GM12878 (cell line): ENCODE data around the gene UMPS. TPM values are rescaled to one million over a fixed set of nuclear protein-coding genes. Genes with fewer than 3 reads are reported as not detected.
"Not testable (repeated sequence)": the region's sequence is repeated elsewhere in the genome, so short reads cannot be mapped to it uniquely, and the experiment has no call there.

Experiments
- ATAC-seq: fragments of 200-7000 bp; cut with Tn5 transposase; 3 replicates; pipeline ENCODE4 v1.9.1; 2020; ENCODE audit warnings: mild to moderate bottlenecking, moderate library complexity
- BruUV-seq: library from RNA; stranded (reverse); fragments of 400-500 nt; replicated peaks from 2 replicates; lab custom pipeline; 2021; lab: Mats Ljungman, UMichigan
- CTCF ChIA-PET: fragments of 300-600 bp; sonication (Branson Sonifier 250); formaldehyde crosslinking; extraction: SDS; loops from one replicate; lab custom pipeline; 2021; ENCODE audit warnings: inconsistent platforms; lab: Yijun Ruan, JAX
- POLR2A ChIA-PET: fragments of 350-600 bp; formaldehyde crosslinking; extraction: SDS; loops from one replicate; lab custom pipeline; 2021; ENCODE audit warnings: inconsistent platforms; lab: Charles Lee
- RAD21 ChIA-PET: fragments of 300-600 bp; sonication (Branson Sonifier 250); formaldehyde crosslinking; loops from one replicate; lab custom pipeline; 2023; ENCODE audit warnings: antibody characterized with exemption; ENCODE audit not compliant: unreplicated experiment; lab: Charles Lee
- SMC1A ChIA-PET: fragments of 300-600 bp; sonication (Branson Sonifier 250); formaldehyde crosslinking; loops from one replicate; lab custom pipeline; 2023; ENCODE audit not compliant: unreplicated experiment, uncharacterized antibody; lab: Charles Lee
- DNase-seq: peaks from one replicate; pipeline ENCODE4 v3.0.0-alpha.2; 2011; ENCODE audit warnings: low read depth, low spot score
- FAIRE-seq: peaks from 3 replicates; lab custom pipeline; 2011; peaks lifted over from hg19 to GRCh38; lab: Jason Lieb, UNC
- H2AFZ ChIP-seq: 2 replicates; pipeline ENCODE4 v1.6.0; 2011; ENCODE audit warnings: low read depth, low read length, control low read depth; ENCODE audit not compliant: control insufficient read depth
- H3K27ac ChIP-seq: 2 replicates; pipeline ENCODE4 v1.5.1; 2011; ENCODE audit warnings: control low read depth; ENCODE audit not compliant: control insufficient read depth, insufficient read depth
- H3K27me3 ChIP-seq, 2 experiments: replicated peaks in 1 of 2; 2 replicates each; pipeline versions ENCODE4 v1.6.0 to v1.6.1; 2011; ENCODE audit warnings: low read length in 1 of 2; ENCODE audit not compliant: control insufficient read depth in 2 of 2, insufficient read depth in 2 of 2
- H3K36me3 ChIP-seq, 2 experiments: 2 replicates each; pipeline ENCODE4 v1.5.1; 2011; ENCODE audit warnings: low read length in 1 of 2; ENCODE audit not compliant: control insufficient read depth in 2 of 2, insufficient read depth in 2 of 2
- H3K4me1 ChIP-seq: 2 replicates; pipeline ENCODE4 v1.6.1; 2011; ENCODE audit warnings: mild to moderate bottlenecking, low read length, moderate library complexity, mixed read lengths; ENCODE audit not compliant: control insufficient read depth, insufficient read depth
- H3K4me2 ChIP-seq: 2 replicates; pipeline ENCODE4 v1.6.0; 2011; ENCODE audit warnings: control low read depth; ENCODE audit not compliant: control insufficient read depth, insufficient read depth
- H3K4me3 ChIP-seq: fragments of 200-600 bp; sonication (generic); 2 replicates; pipeline ENCODE4 v1.5.1; 2016
- H3K79me2 ChIP-seq: 2 replicates; pipeline ENCODE4 v1.6.0; 2011; ENCODE audit warnings: low read length; ENCODE audit not compliant: control insufficient read depth, insufficient read depth
- H3K9ac ChIP-seq: 2 replicates; pipeline ENCODE4 v1.8.0; 2011; ENCODE audit warnings: low read length, control low read depth, mixed read lengths; ENCODE audit not compliant: control insufficient read depth, insufficient read depth
- H3K9me3 ChIP-seq: replicated peaks from 3 replicates; pipeline ENCODE4 v1.5.1; 2011; ENCODE audit warnings: mild to moderate bottlenecking, low read length; ENCODE audit not compliant: control insufficient read depth, insufficient read depth
- H4K20me1 ChIP-seq: 2 replicates; pipeline ENCODE4 v1.6.0; 2011; ENCODE audit not compliant: control insufficient read depth, insufficient read depth
- CEBPB ChIP-seq, 2 experiments: fragments of 150-350 bp in 1 of 2; IDR thresholded peaks; 2 replicates each; pipeline ENCODE4 v1.6.1; 2012 to 2014; ENCODE audit warnings: low read depth in 2 of 2, low read length in 2 of 2, borderline replicate concordance in 1 of 2, inconsistent platforms in 1 of 2
- CHD1 ChIP-seq: IDR thresholded peaks from 2 replicates; pipeline ENCODE4 v1.6.1; 2012; ENCODE audit warnings: low read depth, low read length, improper control_type of control experiment
- IKZF1 ChIP-seq: fragments of 450-650 bp; conservative IDR thresholded peaks from 2 replicates; pipeline ENCODE4 v1.6.1; 2017; ENCODE audit warnings: antibody characterized with exemption, mild to moderate bottlenecking
- TCF12 ChIP-seq: IDR thresholded peaks from 2 replicates; pipeline ENCODE4 v1.6.1; 2011; ENCODE audit warnings: low read depth, mild to moderate bottlenecking, low read length
- WRNIP1 ChIP-seq: IDR thresholded peaks from 2 replicates; pipeline ENCODE4 v1.6.1; 2011; ENCODE audit warnings: low read depth, low read length, improper control_type of control experiment, borderline replicate concordance
- WGBS: methylation state at CpG from one replicate; pipeline ENCODE4 v1.1.6; 2016; ENCODE audit warnings: low lambda C conversion rate; ENCODE audit not compliant: insufficient replicate concordance, insufficient coverage; ENCODE audit errors: missing lambda C conversion rate; 5-methylcytosine and 5-hydroxymethylcytosine counted together
- in situ Hi-C: fragments of 300-500 bp; cut with MboI; formaldehyde crosslinking; loops from 9 replicates; pipeline ENCODE4 v1.14.3; 2018; ENCODE audit warnings: mixed read lengths
- intact Hi-C: fragments of 100-400 bp; cut with micrococcal nuclease; formaldehyde crosslinking; loops from one replicate; pipeline ENCODE4 v1.14.2; 2022; ENCODE audit not compliant: unreplicated experiment
- polyA plus RNA-seq, 11 experiments: library from polyadenylated mRNA; depleted of rRNA in 4 of 11; unstranded in 6 of 11; stranded (reverse) in 5 of 11; fragments of >200 nt; fragmentation: Nextera tagmentation in 4 of 11; fragmentation: Illumina TruSeq in 1 of 11; extraction: Ambion mirVana in 4 of 11; extraction: Trizol in 1 of 11; gene quantifications; 1 replicate in 1 of 11; 2 replicates in 10 of 11; pipeline versions ENCODE4 v1.2.1 to v1.2.3, GENCODE V29; 2011 to 2016; ENCODE audit warnings: inconsistent platforms in 2 of 11, missing spikeins in 2 of 11, low read depth in 1 of 11
- total RNA-seq, 4 experiments: library from RNA; depleted of rRNA in 3 of 4; stranded (reverse); fragments of >200 nt in 3 of 4; fragmentation: Illumina TruSeq in 1 of 4; extraction: Trizol in 1 of 4; gene quantifications; 2 replicates each; pipeline versions ENCODE4 v1.2.1 to v1.2.3, GENCODE V29; 2013 to 2021

The UMPS gene
- total and polyA plus RNA-seq, 10 of the 15 experiments (the other 5 are each of a cell fraction or from before 2014, with no cell fraction given), result 30.6 to 82.8 (median 49.5) TPM

DNA sequence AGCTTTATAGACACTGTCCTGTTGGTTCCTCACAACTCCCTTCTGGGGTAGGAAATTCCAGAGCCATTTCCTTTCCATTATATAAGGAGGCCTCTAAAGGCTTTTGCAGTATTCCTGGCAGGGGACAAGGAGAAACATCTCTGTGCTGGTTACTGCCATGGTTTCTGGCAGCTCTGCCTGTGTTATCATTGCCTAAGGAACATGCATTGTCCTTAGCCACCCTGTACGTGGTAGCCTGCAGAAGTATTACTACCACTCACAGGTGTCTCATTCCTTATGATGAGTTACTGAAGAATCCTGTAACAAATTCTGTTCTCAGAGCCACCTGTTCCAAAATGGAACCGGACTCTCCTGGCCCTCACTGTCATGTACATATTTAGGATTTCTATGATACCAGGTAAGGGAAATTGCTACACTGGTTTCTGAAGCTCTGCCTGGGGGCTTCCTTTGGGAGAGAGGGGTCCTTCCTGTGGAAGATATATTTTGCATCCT, 58.0 kb downstream of the UMPS start:
- POLR2A ChIA-PET, result no interaction called here

DNA sequence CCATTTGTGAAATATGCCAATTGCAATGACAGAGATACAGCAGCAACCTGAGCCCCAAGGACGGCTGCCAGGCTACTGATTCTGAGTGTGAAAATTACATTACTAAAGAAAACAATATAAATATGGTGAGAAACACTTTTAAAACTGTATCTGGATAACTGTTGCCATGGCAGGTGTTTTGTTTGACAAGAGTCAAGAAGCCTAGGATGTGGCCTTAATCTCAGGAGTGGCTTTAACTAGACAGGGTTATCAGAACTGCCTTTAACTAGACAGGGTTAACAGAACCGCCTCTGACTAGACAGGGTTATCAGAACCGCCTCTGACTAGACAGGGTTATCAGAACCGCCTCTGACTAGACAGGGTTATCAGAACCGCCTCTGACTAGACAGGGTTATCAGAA, 58.9 kb downstream of the UMPS start:
- BruUV-seq, in situ Hi-C loops: not testable (repeated sequence)

More for the DNA sequence above, 58.0 kb downstream of the UMPS start:
- in situ Hi-C loops, result no loop called here
- WGBS, result 69% methylated on average over 2 of the region's 2 CpGs
- no peak for ATAC-seq
- SMC1A ChIA-PET, result interaction anchor here (1.4 to 7.1 kb wide), 6 partner anchors 10 to 114 kb away, joined by 5 to 88 read pairs (median 20); no protein-coding TSS in a partner anchor
- TF ChIP-seq WRNIP1 (no peak), CHD1 (no peak), TCF12 (no peak), IKZF1 (no peak), CEBPB (IDR thresholded peaks at IDR 0.05; ENCODE audit: borderline replicate concordance in 1 of 2, low read depth in 2 of 2, low read length in 2 of 2) (no peak)
- TF ChIP-seq, all 136 proteins: peak for 0
- Histone ChIP-seq H2AFZ (no peak overlapping the region), H3K27me3 (no peaks in the 10 kb centered on the region), H3K9me3 (no peaks in the 10 kb centered on the region), H3K79me2 (no peaks in the 10 kb centered on the region), H3K36me3 (no peaks in the 10 kb centered on the region), H3K27ac (no peak overlapping the region), H4K20me1 (no peaks in the 10 kb centered on the region), H3K9ac (no peak overlapping the region), H3K4me1 (peaks cover 15% of the 10 kb centered on the region), H3K4me3 (no peak overlapping the region), H3K4me2 (no peak overlapping the region)
- DNase-seq (no peak), FAIRE-seq (no peak)
- intact Hi-C loops, result no loop called here
- CTCF ChIA-PET, result interaction anchor here (1.0 to 7.0 kb wide), 10 partner anchors 9 to 142 kb away, joined by 3 to 96 read pairs (median 13); no protein-coding TSS in a partner anchor
- BruUV-seq, result no TSS peak
- RAD21 ChIA-PET, result interaction anchor here (0.7 to 5.3 kb wide), 7 partner anchors 10 to 113 kb away, joined by 4 to 41 read pairs (median 5); no protein-coding TSS in a partner anchor

More for the DNA sequence above, 58.9 kb downstream of the UMPS start:
- H3K27me3 ChIP-seq, H2AFZ ChIP-seq, intact Hi-C loops, H3K4me2 ChIP-seq, H3K79me2 ChIP-seq, H3K9me3 ChIP-seq, H3K4me3 ChIP-seq, H4K20me1 ChIP-seq, H3K27ac ChIP-seq, FAIRE-seq, ATAC-seq, DNase-seq, POLR2A ChIA-PET, H3K9ac ChIP-seq, H3K36me3 ChIP-seq: not testable (repeated sequence)
- ChIA-PET SMC1A (interaction anchor here (1.4 to 7.1 kb wide), 3 partner anchors 19 to 42 kb away, joined by 5 to 88 read pairs (median 22); no protein-coding TSS in a partner anchor), CTCF (interaction anchor here (5.4 to 7.0 kb wide), 3 partner anchors 19 to 113 kb away, joined by 59 to 96 read pairs (median 80); no protein-coding TSS in a partner anchor), RAD21 (interaction anchor here (2.0 kb wide), 1 partner anchor 28 kb away, joined by 12 read pairs; no protein-coding TSS in a partner anchor)
- 83% methylated on average over 4 of the region's 5 CpGs for WGBS
- peaks cover 15% of the 10 kb centered on the region for H3K4me1 ChIP-seq
